H1 (cell line): Measurements from ENCODE around the gene ADIPOR2. TPM values are rescaled to one million over a fixed set of nuclear protein-coding genes. Genes with fewer than 3 reads are reported as not detected.

ENCODE experiments used
- CTCF ChIA-PET: fragments of 300-600 bp; sonication (Branson Sonifier 250); formaldehyde crosslinking; loops from one replicate; lab custom pipeline; 2021; ENCODE audit not compliant: partially characterized antibody; lab: Charles Lee
- POLR2A ChIA-PET: fragments of 300-600 bp; sonication (Branson Sonifier 250); formaldehyde crosslinking; loops from one replicate; lab custom pipeline; 2021; ENCODE audit warnings: inconsistent platforms; ENCODE audit not compliant: partially characterized antibody; lab: Charles Lee
- DNase-seq, 2 experiments: peaks; one replicate each; pipeline versions ENCODE4 v3.0.0 to v3.0.0-alpha.2; 2010 to 2022; ENCODE audit warnings: low spot score in 2 of 2, low read depth in 1 of 2, mixed read lengths in 1 of 2
- FAIRE-seq: peaks from 2 replicates; lab custom pipeline; 2011; peaks lifted over from hg19 to GRCh38; lab: Jason Lieb, UNC
- H2AFZ ChIP-seq: 2 replicates; pipeline ENCODE4 v1.8.1; 2012; ENCODE audit warnings: low read length, inconsistent platforms
- H2AK5ac ChIP-seq: 2 replicates; pipeline ENCODE4 v1.6.1; 2013; ENCODE audit warnings: low read depth, low read length
- H2BK120ac ChIP-seq: replicated peaks from 2 replicates; pipeline ENCODE3; 2013; ENCODE audit warnings: low read depth, low read length, inconsistent platforms
- H2BK12ac ChIP-seq: 2 replicates; pipeline ENCODE4 v1.6.1; 2013; ENCODE audit warnings: low read depth, low read length
- H2BK15ac ChIP-seq: 2 replicates; pipeline ENCODE4 v1.6.1; 2013; ENCODE audit warnings: low read length
- H2BK20ac ChIP-seq: 2 replicates; pipeline ENCODE4 v1.6.1; 2013; ENCODE audit warnings: low read length
- H2BK5ac ChIP-seq: 2 replicates; pipeline ENCODE4 v1.6.1; 2013; ENCODE audit warnings: low read depth, low read length
- H3K14ac ChIP-seq: 2 replicates; pipeline ENCODE4 v1.6.1; 2013; ENCODE audit warnings: inconsistent platforms; ENCODE audit not compliant: insufficient read length
- H3K18ac ChIP-seq: 2 replicates; pipeline ENCODE4 v1.6.1; 2013; ENCODE audit warnings: low read length; ENCODE audit errors: extremely low read depth
- H3K23ac ChIP-seq: 2 replicates; pipeline ENCODE4 v1.6.1; 2013; ENCODE audit warnings: inconsistent platforms; ENCODE audit not compliant: insufficient read length
- H3K23me2 ChIP-seq: 2 replicates; pipeline ENCODE4 v1.6.1; 2013; ENCODE audit warnings: low read depth, low read length
- H3K27ac ChIP-seq: 2 replicates; pipeline ENCODE4 v1.6.1; 2011; ENCODE audit warnings: low read depth, low read length, inconsistent platforms
- H3K27me3 ChIP-seq, 4 experiments: replicated peaks in 1 of 4; 1 replicate in 1 of 4; 2 replicates in 3 of 4; pipeline versions ENCODE4 v1.6.1 to v1.8.1; 2011 to 2013; ENCODE audit warnings: low read length in 3 of 4, mild to moderate bottlenecking in 3 of 4, inconsistent platforms in 2 of 4, mixed read lengths in 2 of 4, moderate library complexity in 1 of 4; ENCODE audit not compliant: control insufficient read depth in 3 of 4, insufficient read depth in 3 of 4; ENCODE audit errors: extremely low read depth in 1 of 4
- H3K36me3 ChIP-seq, 4 experiments: 2 replicates each; pipeline versions ENCODE4 v1.6.1 to v1.8.1; 2011 to 2013; ENCODE audit warnings: mild to moderate bottlenecking in 4 of 4, low read length in 3 of 4, moderate library complexity in 2 of 4, control low read depth in 1 of 4, inconsistent platforms in 1 of 4; ENCODE audit not compliant: insufficient read depth in 4 of 4, control insufficient read depth in 2 of 4
- H3K4ac ChIP-seq: replicated peaks from 2 replicates; pipeline ENCODE3; 2013; ENCODE audit warnings: low read length, low read depth, mixed read lengths, inconsistent platforms; ENCODE audit not compliant: insufficient read length
- H3K4me1 ChIP-seq, 4 experiments: replicated peaks in 1 of 4; 1 replicate in 1 of 4; 2 replicates in 3 of 4; pipeline versions ENCODE4 v1.6.1 to v1.8.1; 2011 to 2013; ENCODE audit warnings: low read length in 3 of 4, inconsistent platforms in 2 of 4, mixed read lengths in 1 of 4; ENCODE audit not compliant: insufficient read depth in 4 of 4, control insufficient read depth in 3 of 4
- H3K4me2 ChIP-seq, 2 experiments: 2 replicates each; pipeline versions ENCODE4 v1.6.1 to v1.8.1; 2011 to 2013; ENCODE audit warnings: low read depth in 2 of 2, low read length in 2 of 2, control low read depth in 1 of 2, inconsistent platforms in 1 of 2, mild to moderate bottlenecking in 1 of 2; ENCODE audit not compliant: insufficient read depth in 1 of 2
- H3K4me3 ChIP-seq, 4 experiments: fragments of 200-600, 300-600 bp in 1 of 4; sonication (generic), shearing (Covaris generic), sonication (Bioruptor Twin) in 1 of 4; 2 replicates each; pipeline versions ENCODE4 v1.5.1 to v1.8.1; 2011 to 2016; ENCODE audit warnings: low read length in 4 of 4, low read depth in 3 of 4, control low read depth in 2 of 4, inconsistent platforms in 2 of 4, mild to moderate bottlenecking in 2 of 4, mixed read lengths in 1 of 4, moderate library complexity in 1 of 4; ENCODE audit not compliant: insufficient read depth in 2 of 4; ENCODE audit errors: extremely low read depth in 1 of 4
- H3K56ac ChIP-seq: replicated peaks from 2 replicates; pipeline ENCODE3; 2013; ENCODE audit warnings: low read depth, mild to moderate bottlenecking, mixed read lengths, low read length, inconsistent platforms; ENCODE audit not compliant: insufficient read length
- H3K79me1 ChIP-seq: 2 replicates; pipeline ENCODE4 v1.6.1; 2013; ENCODE audit warnings: low read depth, low read length, control low read depth
- H3K79me2 ChIP-seq, 2 experiments: 2 replicates each; pipeline versions ENCODE4 v1.6.1 to v1.8.1; 2012 to 2013; ENCODE audit warnings: low read length in 2 of 2, mild to moderate bottlenecking in 2 of 2, inconsistent platforms in 1 of 2; ENCODE audit not compliant: insufficient read depth in 2 of 2, control insufficient read depth in 1 of 2
- H3K9ac ChIP-seq, 4 experiments: replicated peaks in 1 of 4; 1 replicate in 1 of 4; 2 replicates in 3 of 4; pipeline versions ENCODE4 v1.6.1 to v1.8.1; 2011 to 2013; ENCODE audit warnings: low read depth in 3 of 4, low read length in 3 of 4, control low read depth in 2 of 4, mild to moderate bottlenecking in 2 of 4, moderate library complexity in 2 of 4, inconsistent platforms in 1 of 4; ENCODE audit errors: extremely low read depth in 1 of 4
- H3K9me3 ChIP-seq, 2 experiments: 2 replicates each; pipeline versions ENCODE4 v1.6.1 to v1.8.1; 2012 to 2013; ENCODE audit warnings: mild to moderate bottlenecking in 2 of 2, moderate library complexity in 2 of 2, control low read depth in 1 of 2, inconsistent platforms in 1 of 2, low read depth in 1 of 2, low read length in 1 of 2, mixed read lengths in 1 of 2; ENCODE audit not compliant: insufficient read depth in 2 of 2
- H4K20me1 ChIP-seq, 2 experiments: replicated peaks in 1 of 2; 2 replicates each; pipeline versions ENCODE3 to v1.8.1; 2011 to 2013; ENCODE audit warnings: inconsistent platforms in 2 of 2, low read length in 2 of 2, mild to moderate bottlenecking in 1 of 2; ENCODE audit not compliant: insufficient read depth in 2 of 2, control insufficient read depth in 1 of 2
- H4K5ac ChIP-seq: 2 replicates; pipeline ENCODE4 v1.6.1; 2013; ENCODE audit warnings: low read length, low read depth, mixed read lengths, inconsistent platforms; ENCODE audit not compliant: insufficient read length
- H4K8ac ChIP-seq: 2 replicates; pipeline ENCODE4 v1.8.0; 2013; ENCODE audit warnings: mild to moderate bottlenecking, moderate library complexity, low read length, inconsistent platforms; ENCODE audit not compliant: insufficient read depth; ENCODE audit errors: extremely low read depth
- H4K91ac ChIP-seq: replicated peaks from 2 replicates; pipeline ENCODE3; 2013; ENCODE audit warnings: low read length, mixed read lengths, inconsistent platforms; ENCODE audit not compliant: insufficient read length
- BACH1 ChIP-seq: IDR thresholded peaks from 2 replicates; pipeline ENCODE4 v1.6.1; 2012; ENCODE audit warnings: low read length, improper control_type of control experiment
- POLR2AphosphoS5 ChIP-seq: IDR thresholded peaks from 2 replicates; pipeline ENCODE4 v1.6.1; 2011; ENCODE audit warnings: low read depth, low read length
- RFX5 ChIP-seq: IDR thresholded peaks from 2 replicates; pipeline ENCODE4 v1.6.1; 2011; ENCODE audit warnings: low read depth, low read length, improper control_type of control experiment, borderline replicate concordance
- SIRT6 ChIP-seq: IDR thresholded peaks from one replicate; pipeline ENCODE4 v1.7.1; 2012; ENCODE audit warnings: low read length, inconsistent platforms
- TAF1 ChIP-seq: IDR thresholded peaks from 2 replicates; pipeline ENCODE4 v1.6.1; 2011; ENCODE audit warnings: mild to moderate bottlenecking, low read depth, low read length
- polyA plus RNA-seq, 7 experiments: library from polyadenylated mRNA; depleted of rRNA in 3 of 7; stranded (reverse) in 5 of 7; unstranded in 2 of 7; fragments of >200 nt in 5 of 7; fragments of 200-250 nt in 2 of 7; gene quantifications; 1 replicate in 5 of 7; 2 replicates in 1 of 7; 4 replicates in 1 of 7; pipeline versions ENCODE4 v1.2.1 to v1.2.3, GENCODE V29; 2011 to 2013; ENCODE audit warnings: missing spikeins in 2 of 7, mixed read lengths in 2 of 7
- total RNA-seq: library from RNA; stranded (reverse); fragmentation: NEBNext Ultra II Directional; extraction: Animal tissue kit (Norgen Biotek cat#: 25700); gene quantifications from 2 replicates; pipeline ENCODE4 v1.2.1, GENCODE V29; 2021

ADIPOR2 gene
- total and polyA plus RNA-seq, 2 of the 8 experiments (the other 6 are each of a cell fraction or from before 2014, with no cell fraction given): 17.5 to 50.8 TPM

GRCh38 chr12:1696800-1697199 is 5.9 kb downstream of the ADIPOR2 start:
- Histone ChIP-seq H3K18ac (no peak overlapping the region), H3K27me3 (no peaks in the 10 kb centered on the region), H3K9ac (no peak overlapping the region), H4K20me1 (peaks cover 2 to 20% of the 10 kb centered on the region in 2 experiments), H2BK120ac (no peak overlapping the region), H3K14ac (no peak overlapping the region), H3K79me2 (peaks cover 26 to 99% of the 10 kb centered on the region in 2 experiments), H3K4ac (no peak overlapping the region), H2AFZ (no peak overlapping the region), H3K4me1 (peaks cover 0 to 2% (median 0%) of the 10 kb centered on the region in 4 experiments; a peak in 2 of 7 replicates), H3K27ac (no peak overlapping the region), H3K4me3 (no peak overlapping the region), H2BK20ac (no peak overlapping the region), H3K79me1 (peaks cover 4% of the 10 kb centered on the region), H2BK12ac (no peak overlapping the region), H3K56ac (no peak overlapping the region), H3K36me3 (no peaks in the 10 kb centered on the region), H3K4me2 (no peak overlapping the region), H4K8ac (no peak overlapping the region), H3K23ac (no peak overlapping the region), H3K9me3 (no peaks in the 10 kb centered on the region), H4K5ac (no peak overlapping the region), H2BK5ac (no peak overlapping the region), H3K23me2 (no peaks in the 10 kb centered on the region), H2BK15ac (no peak overlapping the region), H2AK5ac (no peak overlapping the region), H4K91ac (no peak overlapping the region)
- CTCF ChIA-PET: interaction anchor here (1.0 to 2.4 kb wide), 6 partner anchors 13 to 66 kb away, joined by 3 to 8 read pairs (median 4); no protein-coding TSS in a partner anchor
- DNase-seq (no peak), FAIRE-seq (no peak)
- POLR2A ChIA-PET: no interaction called here
- TF ChIP-seq TAF1 (no peak), POLR2AphosphoS5 (no peak), SIRT6 (no peak), BACH1 (no peak), RFX5 (no peak)
- TF ChIP-seq, all 59 proteins: peak for 0
